HepG2 (cell line): ENCODE results near the gene RHBDL1. TPM values are rescaled to one million over a fixed set of nuclear protein-coding genes. Genes with fewer than 3 reads are reported as not detected.

Source experiments
- ATAC-seq: fragments of 200-7000 bp; cut with Tn5 transposase; 3 replicates; pipeline ENCODE4 v1.9.1; 2020; ENCODE audit warnings: mild to moderate bottlenecking, moderate library complexity
- BruUV-seq: library from RNA; stranded (reverse); fragments of 400-500 nt; replicated peaks from 2 replicates; lab custom pipeline; 2021; lab: Mats Ljungman, UMichigan
- CTCF ChIA-PET: fragments of 300-600 bp; formaldehyde crosslinking; extraction: SDS; loops from one replicate; lab custom pipeline; 2021; ENCODE audit warnings: low total read pairs, inconsistent platforms, low intra/inter-chr PET ratio; lab: Yijun Ruan, JAX
- POLR2A ChIA-PET: fragments of 350-600 bp; sonication (Branson Sonifier 250); formaldehyde crosslinking; loops from one replicate; lab custom pipeline; 2020; ENCODE audit warnings: antibody characterized with exemption, inconsistent platforms; lab: Yijun Ruan, JAX
- DNase-seq: peaks from one replicate; pipeline ENCODE4 v3.0.0-alpha.2; 2015; ENCODE audit warnings: low spot score
- FAIRE-seq: peaks from 3 replicates; lab custom pipeline; 2011; peaks lifted over from hg19 to GRCh38; lab: Jason Lieb, UNC
- H2AFZ ChIP-seq: one replicate; pipeline ENCODE4 v1.6.1; 2011; ENCODE audit warnings: low read length, inconsistent platforms
- H3K27ac ChIP-seq: fragments of 300-600 bp; 3 replicates; pipeline ENCODE4 v1.8.0; 2011; ENCODE audit warnings: mixed run types, mild to moderate bottlenecking, mixed read lengths, low read length, inconsistent platforms; ENCODE audit not compliant: insufficient read depth; ENCODE audit errors: extremely low read length
- H3K27me3 ChIP-seq, 2 experiments: fragments of 200-600 bp in 1 of 2; 2 replicates in 1 of 2; 3 replicates in 1 of 2; pipeline versions ENCODE4 v1.6.0 to v1.8.0; 2011; ENCODE audit warnings: low read length in 2 of 2, mild to moderate bottlenecking in 2 of 2, moderate library complexity in 2 of 2, inconsistent platforms in 1 of 2; ENCODE audit not compliant: insufficient read depth in 2 of 2, control insufficient read depth in 1 of 2
- H3K36me3 ChIP-seq, 2 experiments: fragments of 200-600 bp in 1 of 2; replicated peaks in 1 of 2; 2 replicates in 1 of 2; 3 replicates in 1 of 2; pipeline versions ENCODE4 v1.5.1 to v1.8.0; 2011; ENCODE audit warnings: low read length in 2 of 2, inconsistent platforms in 1 of 2; ENCODE audit not compliant: insufficient read depth in 2 of 2, control insufficient read depth in 1 of 2
- H3K4me1 ChIP-seq: 2 replicates; pipeline ENCODE4 v1.5.1; 2012; ENCODE audit warnings: low read length, inconsistent platforms; ENCODE audit not compliant: insufficient read depth
- H3K4me2 ChIP-seq: 2 replicates; pipeline ENCODE4 v1.6.0; 2011; ENCODE audit warnings: low read depth, low read length, inconsistent platforms
- H3K4me3 ChIP-seq, 3 experiments: fragments of 200-600 bp in 1 of 3; sonication (generic), shearing (Covaris generic) in 1 of 3; replicated peaks in 1 of 3; 2 replicates each; pipeline ENCODE4 v1.5.1; 2011 to 2016; ENCODE audit warnings: low read length in 3 of 3, inconsistent platforms in 2 of 3, low read depth in 2 of 3, mild to moderate bottlenecking in 2 of 3, control low read depth in 1 of 3, mixed read lengths in 1 of 3; ENCODE audit not compliant: insufficient read depth in 1 of 3
- H3K79me2 ChIP-seq: one replicate; pipeline ENCODE4 v1.6.1; 2011; ENCODE audit warnings: low read length, inconsistent platforms; ENCODE audit not compliant: insufficient read depth
- H3K9ac ChIP-seq: 2 replicates; pipeline ENCODE4 v1.6.0; 2011; ENCODE audit warnings: mild to moderate bottlenecking, low read depth, low read length, inconsistent platforms; ENCODE audit not compliant: insufficient read depth
- H3K9me3 ChIP-seq: 2 replicates; pipeline ENCODE4 v1.5.1; 2012; ENCODE audit warnings: mild to moderate bottlenecking, low read length
- H4K20me1 ChIP-seq: 2 replicates; pipeline ENCODE4 v1.6.0; 2011; ENCODE audit warnings: inconsistent platforms, mild to moderate bottlenecking, low read length, moderate library complexity; ENCODE audit not compliant: insufficient read depth
- AGO1 ChIP-seq: fragments of 200-400 bp; formaldehyde crosslinking; IDR thresholded peaks from 2 replicates; pipeline ENCODE4 v1.6.1; 2017; ENCODE audit warnings: mild to moderate bottlenecking, low read depth, low read length, moderate library complexity; ENCODE audit not compliant: poor library complexity, severe bottlenecking
- BRD4 ChIP-seq: sonication (generic); formaldehyde crosslinking; IDR thresholded peaks from 2 replicates; pipeline ENCODE4 v1.4.0; 2020; ENCODE audit warnings: missing genetic modification reagents
- CREM ChIP-seq, 2 experiments: sonication (generic) in 1 of 2; formaldehyde crosslinking in 1 of 2; IDR thresholded peaks; 2 replicates each; pipeline versions ENCODE4 v1.4.0 to v1.6.1; 2016 to 2020; ENCODE audit warnings: antibody characterized with exemption in 1 of 2, mild to moderate bottlenecking in 1 of 2, missing genetic modification reagents in 1 of 2
- DZIP1 ChIP-seq: sonication (generic); formaldehyde crosslinking; IDR thresholded peaks from 2 replicates; pipeline ENCODE4 v1.5.0; 2020; ENCODE audit warnings: mild to moderate bottlenecking, missing genetic modification reagents
- HNRNPL ChIP-seq: fragments of 200-400 bp; formaldehyde crosslinking; IDR thresholded peaks from 2 replicates; pipeline ENCODE4 v1.6.1; 2017; ENCODE audit warnings: mild to moderate bottlenecking, low read depth, low read length
- IKZF4 ChIP-seq: sonication (generic); formaldehyde crosslinking; IDR thresholded peaks from 2 replicates; pipeline ENCODE4 v1.5.1; 2020; ENCODE audit warnings: borderline replicate concordance, mild to moderate bottlenecking, low read depth, missing genetic modification reagents; ENCODE audit errors: not compliant biosample characterization
- LBX2 ChIP-seq: sonication (generic); formaldehyde crosslinking; IDR thresholded peaks from 2 replicates; pipeline ENCODE4 v1.5.0; 2020; ENCODE audit warnings: missing genetic modification reagents, mild to moderate bottlenecking, borderline replicate concordance
- RBFOX2 ChIP-seq: fragments of 200-400 bp; formaldehyde crosslinking; IDR thresholded peaks from 2 replicates; pipeline ENCODE4 v1.6.1; 2017; ENCODE audit warnings: low read depth, mild to moderate bottlenecking, low read length
- SNAI1 ChIP-seq: sonication (generic); formaldehyde crosslinking; IDR thresholded peaks from 2 replicates; pipeline ENCODE4 v1.5.0; 2020; ENCODE audit warnings: mild to moderate bottlenecking, missing genetic modification reagents, borderline replicate concordance
- SRF ChIP-seq: IDR thresholded peaks from 2 replicates; pipeline ENCODE4 v1.6.1; 2011; ENCODE audit warnings: mild to moderate bottlenecking, low read depth, low read length, moderate library complexity
- TAF1 ChIP-seq: sonication (generic); formaldehyde crosslinking; IDR thresholded peaks from 2 replicates; pipeline ENCODE4 v1.4.0; 2020; ENCODE audit warnings: missing genetic modification reagents
- TARDBP ChIP-seq: sonication (generic); formaldehyde crosslinking; IDR thresholded peaks from 2 replicates; pipeline ENCODE4 v1.8.0; 2022; ENCODE audit warnings: mild to moderate bottlenecking, missing genetic modification reagents
- ZFP36 ChIP-seq: fragments of 150-350 bp; IDR thresholded peaks from 2 replicates; pipeline ENCODE4 v1.6.1; 2018; ENCODE audit warnings: borderline replicate concordance, low read length, low read depth; ENCODE audit not compliant: partially characterized antibody
- ZFP41 ChIP-seq: sonication (generic); formaldehyde crosslinking; IDR thresholded peaks from 2 replicates; pipeline ENCODE4 v1.4.0; 2020; ENCODE audit warnings: mild to moderate bottlenecking, missing genetic modification reagents, borderline replicate concordance
- ZNF280D ChIP-seq: sonication (generic); formaldehyde crosslinking; IDR thresholded peaks from 2 replicates; pipeline ENCODE4 v1.5.1; 2020; ENCODE audit warnings: mild to moderate bottlenecking, missing genetic modification reagents
- ZNF296 ChIP-seq: sonication (generic); formaldehyde crosslinking; conservative IDR thresholded peaks from 2 replicates; pipeline ENCODE4 v1.5.0; 2020; ENCODE audit warnings: mild to moderate bottlenecking, missing genetic modification reagents
- ZNF3 ChIP-seq: IDR thresholded peaks from 2 replicates; pipeline ENCODE4 v1.7.0; 2017; ENCODE audit warnings: inconsistent platforms
- ZNF781 ChIP-seq: sonication (generic); formaldehyde crosslinking; IDR thresholded peaks from 2 replicates; pipeline ENCODE4 v1.5.1; 2020; ENCODE audit warnings: borderline replicate concordance, mild to moderate bottlenecking, missing genetic modification reagents; ENCODE audit errors: not compliant biosample characterization
- WGBS: methylation state at CpG from one replicate; pipeline ENCODE4 v1.1.6; 2017; ENCODE audit warnings: low lambda C conversion rate; 5-methylcytosine and 5-hydroxymethylcytosine counted together
- in situ Hi-C: cut with HindIII; loops from 2 replicates; pipeline ENCODE4 v1.10.0; 2017; ENCODE audit warnings: low pct_unique_long_range_greater_than_20kb; ENCODE audit not compliant: extremely low pct_ligation_motif_present
- intact Hi-C: fragments of 100-400 bp; cut with micrococcal nuclease; formaldehyde crosslinking; loops from one replicate; pipeline ENCODE4 v1.10.0; 2022; ENCODE audit not compliant: unreplicated experiment
- polyA plus RNA-seq, 8 experiments: library from polyadenylated mRNA; depleted of rRNA in 3 of 8; stranded (reverse) in 7 of 8; unstranded in 1 of 8; fragments of >200 nt; fragmentation: Illumina TruSeq in 4 of 8; extraction: Trizol in 4 of 8; gene quantifications; 2 replicates each; pipeline versions ENCODE4 v1.2.1 to v1.2.3, GENCODE V29; 2011 to 2016; ENCODE audit warnings: low read depth in 4 of 8, missing spikeins in 1 of 8, mixed read lengths in 1 of 8; ENCODE audit not compliant: insufficient read depth in 1 of 8
- total RNA-seq, 5 experiments: library from RNA; depleted of rRNA; stranded (reverse); fragments of >200 nt; fragmentation: Illumina TruSeq; extraction: Trizol; gene quantifications; 2 replicates each; pipeline ENCODE4 v1.2.3, GENCODE V29; 2016; ENCODE audit warnings: low read depth in 1 of 5

Gene RHBDL1
- total and polyA plus RNA-seq, 2 of the 13 experiments (the other 11 are each of a cell fraction or from before 2014, with no cell fraction given): 1.8 to 3.8 TPM

GRCh38 chr16:673399-673991, 2.0 kb upstream of the RHBDL1 start:
- H2AFZ ChIP-seq: no peak overlapping the region
- no peak for DNase-seq
- no peaks in the 10 kb centered on the region for H3K9me3 ChIP-seq
- TSS peak; percentile 17 for BruUV-seq
- no peaks in the 10 kb centered on the region for H3K27me3 ChIP-seq
- no peak overlapping the region for H3K27ac ChIP-seq
- no peak overlapping the region for H3K4me2 ChIP-seq
- H3K4me1 ChIP-seq: peaks cover 35% of the 10 kb centered on the region
- peaks cover 13% of the 10 kb centered on the region for H3K79me2 ChIP-seq
- peaks cover 22 to 42% of the 10 kb centered on the region in 2 experiments; a peak in 4 of 5 replicates for H3K36me3 ChIP-seq
- ChIA-PET CTCF (no interaction called here), POLR2A (no interaction called here)
- H4K20me1 ChIP-seq: no peaks in the 10 kb centered on the region
- in situ Hi-C loops: no loop called here
- FAIRE-seq: no peak
- no peak for ATAC-seq
- no peak overlapping the region for H3K4me3 ChIP-seq
- intact Hi-C loops: no loop called here
- H3K9ac ChIP-seq: no peak overlapping the region
- WGBS: 100% methylated on average over 2 of the region's 18 CpGs
- TF ChIP-seq ZNF3 (CRISPR knock-in tag) (no peak), TAF1 (no peak), ZNF781 (CRISPR knock-in tag) (no peak), SRF (no peak), CREM (IDR thresholded peaks at IDR 0.05) (no peak), CREM (CRISPR knock-in tag; IDR thresholded peaks at IDR 0.05) (no peak), IKZF4 (no peak), SNAI1 (CRISPR knock-in tag) (no peak), ZNF280D (CRISPR knock-in tag) (no peak), RBFOX2 (peak; percentile 57; the same call in 1 of the 2 replicates), LBX2 (CRISPR knock-in tag) (no peak), DZIP1 (CRISPR knock-in tag) (no peak), HNRNPL (0 out of 2 replicates have a peak, but pooled peaks have one; percentile 33), TARDBP (no peak), ZFP41 (no peak), AGO1 (peak; percentile 67), ZFP36 (no peak), BRD4 (no peak), ZNF296 (CRISPR knock-in tag) (no peak)
